ENCODE data around the gene ZSCAN30.

DNA sequence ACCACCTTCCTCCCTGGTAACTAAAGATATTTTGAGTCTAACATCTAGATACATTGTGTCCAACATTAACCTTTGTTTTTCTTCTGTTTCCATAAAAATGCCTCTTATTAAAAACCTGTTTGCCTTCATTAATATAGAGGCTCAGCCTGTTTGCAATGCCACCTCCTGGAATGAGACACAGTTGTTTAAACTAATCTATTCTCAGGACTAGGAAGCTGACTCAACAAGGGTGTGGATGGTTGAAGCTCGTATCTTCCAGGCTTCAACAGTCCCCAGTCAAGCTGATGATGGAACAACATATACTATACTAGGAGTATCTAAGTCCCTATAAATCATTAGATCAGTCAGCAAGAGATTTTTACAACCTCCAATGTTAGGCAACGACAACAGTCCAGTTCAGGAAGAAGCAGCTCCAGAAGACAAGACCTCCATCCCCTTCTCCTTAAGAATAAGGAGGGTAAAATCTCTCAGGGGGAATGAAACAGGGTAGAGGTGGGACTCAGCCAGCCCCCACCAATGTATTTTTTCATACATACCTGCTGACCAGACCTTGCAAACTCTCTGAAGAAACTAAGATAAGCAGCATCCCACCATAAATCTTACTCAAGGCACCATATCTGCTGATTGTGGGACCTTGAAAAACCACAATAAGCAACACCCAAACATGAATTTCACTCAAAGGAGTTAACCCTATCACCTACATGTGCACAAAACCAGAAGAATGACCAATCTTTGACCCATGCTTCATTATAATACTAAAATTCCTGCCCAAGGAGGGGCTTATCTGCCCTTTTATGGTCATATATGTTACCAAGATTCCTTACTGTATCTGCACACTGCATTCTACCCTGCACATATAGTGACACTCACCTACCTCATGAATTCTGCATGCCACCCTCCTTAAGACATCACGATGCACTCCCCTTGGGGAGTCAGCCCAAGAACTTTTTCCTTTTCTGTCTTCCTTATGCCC lies 32.7 kb upstream of the ZSCAN30 start:
- TF ChIP-seq, protein P1, sequence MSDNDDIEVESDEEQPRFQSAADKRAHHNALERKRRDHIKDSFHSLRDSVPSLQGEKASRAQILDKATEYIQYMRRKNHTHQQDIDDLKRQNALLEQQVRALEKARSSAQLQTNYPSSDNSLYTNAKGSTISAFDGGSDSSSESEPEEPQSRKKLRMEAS (CRISPR knock-in tag; IDR thresholded peaks at IDR 0.05), result no peak
- TF ChIP-seq, protein P2, sequence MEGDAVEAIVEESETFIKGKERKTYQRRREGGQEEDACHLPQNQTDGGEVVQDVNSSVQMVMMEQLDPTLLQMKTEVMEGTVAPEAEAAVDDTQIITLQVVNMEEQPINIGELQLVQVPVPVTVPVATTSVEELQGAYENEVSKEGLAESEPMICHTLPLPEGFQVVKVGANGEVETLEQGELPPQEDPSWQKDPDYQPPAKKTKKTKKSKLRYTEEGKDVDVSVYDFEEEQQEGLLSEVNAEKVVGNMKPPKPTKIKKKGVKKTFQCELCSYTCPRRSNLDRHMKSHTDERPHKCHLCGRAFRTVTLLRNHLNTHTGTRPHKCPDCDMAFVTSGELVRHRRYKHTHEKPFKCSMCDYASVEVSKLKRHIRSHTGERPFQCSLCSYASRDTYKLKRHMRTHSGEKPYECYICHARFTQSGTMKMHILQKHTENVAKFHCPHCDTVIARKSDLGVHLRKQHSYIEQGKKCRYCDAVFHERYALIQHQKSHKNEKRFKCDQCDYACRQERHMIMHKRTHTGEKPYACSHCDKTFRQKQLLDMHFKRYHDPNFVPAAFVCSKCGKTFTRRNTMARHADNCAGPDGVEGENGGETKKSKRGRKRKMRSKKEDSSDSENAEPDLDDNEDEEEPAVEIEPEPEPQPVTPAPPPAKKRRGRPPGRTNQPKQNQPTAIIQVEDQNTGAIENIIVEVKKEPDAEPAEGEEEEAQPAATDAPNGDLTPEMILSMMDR (IDR thresholded peaks at IDR 0.05), result no peak
- TF ChIP-seq CREB1 (CRISPR knock-in tag; IDR thresholded peaks at IDR 0.05), result no peak
- TF ChIP-seq NR3C1 (CRISPR knock-in tag; conservative IDR thresholded peaks at IDR 0.05; ENCODE audit: low read depth), result no peak
- TF ChIP-seq, protein P3, sequence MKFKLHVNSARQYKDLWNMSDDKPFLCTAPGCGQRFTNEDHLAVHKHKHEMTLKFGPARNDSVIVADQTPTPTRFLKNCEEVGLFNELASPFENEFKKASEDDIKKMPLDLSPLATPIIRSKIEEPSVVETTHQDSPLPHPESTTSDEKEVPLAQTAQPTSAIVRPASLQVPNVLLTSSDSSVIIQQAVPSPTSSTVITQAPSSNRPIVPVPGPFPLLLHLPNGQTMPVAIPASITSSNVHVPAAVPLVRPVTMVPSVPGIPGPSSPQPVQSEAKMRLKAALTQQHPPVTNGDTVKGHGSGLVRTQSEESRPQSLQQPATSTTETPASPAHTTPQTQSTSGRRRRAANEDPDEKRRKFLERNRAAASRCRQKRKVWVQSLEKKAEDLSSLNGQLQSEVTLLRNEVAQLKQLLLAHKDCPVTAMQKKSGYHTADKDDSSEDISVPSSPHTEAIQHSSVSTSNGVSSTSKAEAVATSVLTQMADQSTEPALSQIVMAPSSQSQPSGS (CRISPR knock-in tag; IDR thresholded peaks at IDR 0.05; ENCODE audit: borderline replicate concordance, low read depth), result no peak
- TF ChIP-seq, protein P4, sequence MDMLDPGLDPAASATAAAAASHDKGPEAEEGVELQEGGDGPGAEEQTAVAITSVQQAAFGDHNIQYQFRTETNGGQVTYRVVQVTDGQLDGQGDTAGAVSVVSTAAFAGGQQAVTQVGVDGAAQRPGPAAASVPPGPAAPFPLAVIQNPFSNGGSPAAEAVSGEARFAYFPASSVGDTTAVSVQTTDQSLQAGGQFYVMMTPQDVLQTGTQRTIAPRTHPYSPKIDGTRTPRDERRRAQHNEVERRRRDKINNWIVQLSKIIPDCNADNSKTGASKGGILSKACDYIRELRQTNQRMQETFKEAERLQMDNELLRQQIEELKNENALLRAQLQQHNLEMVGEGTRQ (CRISPR knock-in tag; IDR thresholded peaks at IDR 0.05), result no peak
- TF ChIP-seq, protein P5, sequence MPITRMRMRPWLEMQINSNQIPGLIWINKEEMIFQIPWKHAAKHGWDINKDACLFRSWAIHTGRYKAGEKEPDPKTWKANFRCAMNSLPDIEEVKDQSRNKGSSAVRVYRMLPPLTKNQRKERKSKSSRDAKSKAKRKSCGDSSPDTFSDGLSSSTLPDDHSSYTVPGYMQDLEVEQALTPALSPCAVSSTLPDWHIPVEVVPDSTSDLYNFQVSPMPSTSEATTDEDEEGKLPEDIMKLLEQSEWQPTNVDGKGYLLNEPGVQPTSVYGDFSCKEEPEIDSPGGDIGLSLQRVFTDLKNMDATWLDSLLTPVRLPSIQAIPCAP (CRISPR knock-in tag; IDR thresholded peaks at IDR 0.05), result no peak
- TF ChIP-seq SMAD3 (CRISPR knock-in tag; IDR thresholded peaks at IDR 0.05; ENCODE audit: borderline replicate concordance), result no peak
- TF ChIP-seq, protein P6, sequence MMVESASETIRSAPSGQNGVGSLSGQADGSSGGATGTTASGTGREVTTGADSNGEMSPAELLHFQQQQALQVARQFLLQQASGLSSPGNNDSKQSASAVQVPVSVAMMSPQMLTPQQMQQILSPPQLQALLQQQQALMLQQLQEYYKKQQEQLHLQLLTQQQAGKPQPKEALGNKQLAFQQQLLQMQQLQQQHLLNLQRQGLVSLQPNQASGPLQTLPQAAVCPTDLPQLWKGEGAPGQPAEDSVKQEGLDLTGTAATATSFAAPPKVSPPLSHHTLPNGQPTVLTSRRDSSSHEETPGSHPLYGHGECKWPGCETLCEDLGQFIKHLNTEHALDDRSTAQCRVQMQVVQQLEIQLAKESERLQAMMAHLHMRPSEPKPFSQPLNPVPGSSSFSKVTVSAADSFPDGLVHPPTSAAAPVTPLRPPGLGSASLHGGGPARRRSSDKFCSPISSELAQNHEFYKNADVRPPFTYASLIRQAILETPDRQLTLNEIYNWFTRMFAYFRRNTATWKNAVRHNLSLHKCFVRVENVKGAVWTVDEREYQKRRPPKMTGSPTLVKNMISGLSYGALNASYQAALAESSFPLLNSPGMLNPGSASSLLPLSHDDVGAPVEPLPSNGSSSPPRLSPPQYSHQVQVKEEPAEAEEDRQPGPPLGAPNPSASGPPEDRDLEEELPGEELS (CRISPR knock-in tag; IDR thresholded peaks at IDR 0.05), result no peak
